Measurements from ENCODE around the gene PRPF40B.

The PRPF40B gene

GRCh38 chr12:49683599-49684309 is 60.4 kb downstream of the PRPF40B start:
- no peak for DNase-seq (ENCODE audit: low read depth in 3 of 3)

- no peak for DNase-seq (ENCODE audit: low read depth in 3 of 3)
These were observed 61.0 kb downstream of the PRPF40B start for GRCh38 chr12:49684310-49684854.

DNA sequence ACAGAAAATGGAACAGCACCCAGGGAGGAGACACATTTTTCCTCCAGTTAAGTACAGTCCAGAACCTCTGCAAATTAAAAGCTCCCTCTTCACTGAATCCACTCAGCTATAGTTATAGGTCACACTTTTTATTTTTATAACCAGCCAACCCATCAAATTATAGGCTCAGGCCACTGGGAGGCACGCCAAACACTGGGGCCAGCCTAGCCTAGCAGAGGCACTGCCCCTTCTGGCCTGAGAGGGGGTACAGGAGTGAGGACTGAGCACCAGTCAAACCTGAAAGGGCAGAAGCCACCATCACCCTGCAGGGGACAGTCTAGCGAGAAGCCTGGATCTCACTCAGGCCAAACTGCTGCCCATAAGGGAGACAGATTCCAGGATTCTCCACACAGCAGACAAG is 64.6 kb downstream of the PRPF40B start:
- no peak for DNase-seq (ENCODE audit: low read depth in 3 of 3)

DNA sequence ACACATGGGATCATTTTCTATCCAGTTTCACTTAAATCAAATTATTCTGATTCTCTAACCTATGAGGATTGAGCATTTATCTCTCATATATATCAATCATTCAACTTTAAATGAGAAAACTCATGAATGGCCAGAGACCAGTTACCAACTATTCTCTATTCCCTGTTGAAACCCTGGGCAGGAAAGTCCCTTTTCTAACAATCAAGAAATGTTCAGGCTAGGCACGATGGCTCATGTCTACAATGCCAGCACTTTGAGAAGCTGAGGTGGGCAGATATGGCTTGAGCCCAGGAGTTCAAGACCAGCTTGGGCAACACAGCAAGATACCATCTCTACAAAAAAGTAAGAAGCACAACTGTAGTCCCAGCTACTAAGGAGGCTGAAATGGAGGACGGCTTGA is 65.9 kb downstream of the PRPF40B start:
- DNase-seq (ENCODE audit: low read depth in 3 of 3) = no peak

- no peak for DNase-seq (ENCODE audit: low read depth in 3 of 3)
These were observed 66.4 kb downstream of the PRPF40B start for GRCh38 chr12:49689785-49690184.

DNA sequence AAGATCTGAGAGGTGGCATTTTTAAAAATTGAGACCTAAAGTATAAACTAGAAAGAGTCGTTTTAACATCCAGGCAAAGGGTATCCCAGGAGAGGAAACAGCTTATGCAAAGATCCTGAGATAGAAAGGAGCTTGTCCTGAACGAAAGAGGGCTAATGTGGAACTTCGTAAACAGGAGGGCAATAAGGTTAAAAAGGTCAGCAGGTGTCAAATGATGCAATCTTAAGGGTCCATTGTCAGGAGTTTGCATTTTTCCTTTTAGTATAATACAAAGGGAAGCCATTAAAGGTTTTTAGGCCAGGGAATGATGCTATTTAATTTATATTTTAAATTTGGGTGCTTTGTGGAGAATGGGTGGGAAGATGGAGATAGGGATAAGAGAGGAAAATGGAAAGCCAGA is 69.5 kb downstream of the PRPF40B start:
- DNase-seq (ENCODE audit: low read depth in 3 of 3) = no peak

- DNase-seq (ENCODE audit: low read depth in 3 of 3) = no peak
These were observed 70.6 kb downstream of the PRPF40B start for GRCh38 chr12:49693931-49694444.

Data from stimulated activated CD4-positive, alpha-beta T cell treated with anti-CD3 and anti-CD28 coated beads, TNF-alpha, amount 100 ng/mL, for 4 hours (primary cell).